GM12864 (cell line): Measurements from ENCODE around the gene SLC23A2.

ENCODE experiments used
- DNase-seq: peaks from one replicate; pipeline ENCODE4 v3.0.0-alpha.2; 2011; ENCODE audit warnings: low read depth
- H3K4me3 ChIP-seq: 2 replicates; pipeline ENCODE4 v1.5.1; 2011; ENCODE audit warnings: mild to moderate bottlenecking, low read depth, low read length, control low read depth
- TF ChIP-seq, protein P1 (sequence below): IDR thresholded peaks from 2 replicates; pipeline ENCODE4 v1.5.1; 2011; ENCODE audit warnings: low read depth, mild to moderate bottlenecking, moderate library complexity, low read length, control low read depth, inconsistent platforms; ENCODE audit errors: missing control alignments

Gene SLC23A2

DNA sequence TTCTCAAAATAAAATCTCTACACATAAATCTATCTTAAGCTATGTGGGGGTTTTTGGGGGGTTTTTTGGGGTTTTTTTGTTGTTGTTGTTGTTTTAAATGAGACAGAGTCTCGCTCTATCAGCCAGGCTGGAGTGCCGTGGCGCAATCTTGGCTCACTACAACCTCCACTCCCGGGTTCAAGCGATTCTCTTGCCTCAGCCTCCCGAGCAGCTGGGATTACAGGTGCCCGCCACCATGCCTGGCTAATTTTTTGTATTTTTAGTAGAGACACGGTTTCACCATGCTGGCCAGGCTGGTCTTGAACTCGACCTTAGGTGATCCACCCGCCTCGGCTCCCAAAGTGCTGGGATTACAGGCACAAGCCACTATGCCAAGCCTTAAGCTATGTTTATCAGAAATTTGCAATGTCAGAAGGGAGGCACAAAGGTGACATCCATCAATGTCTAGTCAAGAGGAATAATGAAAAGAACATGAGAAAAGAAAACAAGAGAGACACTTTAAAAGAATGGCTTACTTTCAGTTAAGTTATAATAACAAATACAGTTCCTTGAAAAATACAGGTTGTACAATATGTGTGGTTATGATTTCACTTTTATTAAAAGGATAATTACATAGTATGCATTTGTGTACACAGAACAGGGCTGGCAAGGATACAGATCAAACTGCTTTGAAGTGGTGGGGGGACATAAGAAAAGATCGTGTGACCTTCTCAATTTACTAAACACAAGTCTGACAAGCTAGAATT, 28.6 kb downstream of the SLC23A2 start:
- H3K4me3 ChIP-seq: peak overlapping the region; percentile 46; the same call in 1 of the 2 replicates
- TF ChIP-seq, protein P1, sequence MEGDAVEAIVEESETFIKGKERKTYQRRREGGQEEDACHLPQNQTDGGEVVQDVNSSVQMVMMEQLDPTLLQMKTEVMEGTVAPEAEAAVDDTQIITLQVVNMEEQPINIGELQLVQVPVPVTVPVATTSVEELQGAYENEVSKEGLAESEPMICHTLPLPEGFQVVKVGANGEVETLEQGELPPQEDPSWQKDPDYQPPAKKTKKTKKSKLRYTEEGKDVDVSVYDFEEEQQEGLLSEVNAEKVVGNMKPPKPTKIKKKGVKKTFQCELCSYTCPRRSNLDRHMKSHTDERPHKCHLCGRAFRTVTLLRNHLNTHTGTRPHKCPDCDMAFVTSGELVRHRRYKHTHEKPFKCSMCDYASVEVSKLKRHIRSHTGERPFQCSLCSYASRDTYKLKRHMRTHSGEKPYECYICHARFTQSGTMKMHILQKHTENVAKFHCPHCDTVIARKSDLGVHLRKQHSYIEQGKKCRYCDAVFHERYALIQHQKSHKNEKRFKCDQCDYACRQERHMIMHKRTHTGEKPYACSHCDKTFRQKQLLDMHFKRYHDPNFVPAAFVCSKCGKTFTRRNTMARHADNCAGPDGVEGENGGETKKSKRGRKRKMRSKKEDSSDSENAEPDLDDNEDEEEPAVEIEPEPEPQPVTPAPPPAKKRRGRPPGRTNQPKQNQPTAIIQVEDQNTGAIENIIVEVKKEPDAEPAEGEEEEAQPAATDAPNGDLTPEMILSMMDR: no peak
- no peak for DNase-seq

DNA sequence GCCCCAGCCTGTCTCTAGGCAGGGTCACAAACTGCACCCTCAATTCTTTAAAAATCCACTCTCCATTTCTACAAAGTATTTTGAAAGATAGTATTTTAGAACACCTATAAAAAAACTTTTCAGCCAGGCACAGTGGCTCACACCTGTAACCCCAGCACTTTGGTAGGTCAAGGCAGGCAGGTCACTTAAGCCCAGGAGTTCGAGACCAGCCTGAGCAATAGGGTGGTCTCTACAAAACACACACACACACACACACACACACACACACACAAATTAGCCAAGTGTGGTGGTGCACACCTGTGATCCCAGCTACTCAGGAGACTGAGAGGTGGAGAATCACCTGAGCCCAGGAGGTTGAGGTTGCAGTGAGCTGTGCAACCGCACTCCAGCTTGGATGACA, 30.2 kb downstream of the SLC23A2 start:
- TF ChIP-seq, protein P1: no peak
- no peak for DNase-seq

DNA sequence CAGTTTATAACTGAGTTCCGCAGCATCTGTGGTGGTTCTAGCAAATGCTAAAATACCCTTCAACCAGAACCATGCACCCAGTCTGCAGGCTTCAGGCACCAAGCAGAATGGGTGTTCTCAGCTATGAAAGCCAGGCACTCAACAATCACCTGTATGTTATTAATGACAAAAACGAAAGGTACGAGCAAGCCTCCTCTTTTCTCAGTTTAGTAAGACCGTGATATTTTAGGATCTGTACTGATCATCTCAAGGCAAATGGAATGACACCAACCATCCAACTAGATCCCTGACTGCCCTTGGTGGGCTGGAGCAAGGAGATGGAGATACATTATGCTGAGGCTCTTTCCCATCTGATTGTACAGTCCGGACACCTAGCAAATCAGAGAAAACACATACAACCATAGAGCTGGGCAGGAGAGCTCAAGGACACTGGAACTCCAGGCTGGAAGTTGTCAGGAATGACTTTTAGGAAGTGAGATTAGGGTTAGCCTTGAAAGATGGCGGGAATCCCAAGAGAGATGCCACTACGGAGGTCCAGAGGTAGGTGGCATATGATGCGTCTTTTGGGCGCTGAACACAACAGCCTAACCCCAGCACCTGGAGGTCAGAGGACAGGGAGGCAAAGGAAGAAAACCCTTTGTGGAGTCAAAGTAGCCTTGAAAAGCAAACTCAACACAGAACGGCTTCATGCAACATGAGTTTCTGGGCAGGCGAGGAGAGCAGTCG, 33.4 kb downstream of the SLC23A2 start:
- no peak for DNase-seq
- H3K4me3 ChIP-seq: no peak overlapping the region
- TF ChIP-seq, protein P1: no peak

More for the DNA sequence above, 30.2 kb downstream of the SLC23A2 start:
- H3K4me3 ChIP-seq: no peak overlapping the region

DNA sequence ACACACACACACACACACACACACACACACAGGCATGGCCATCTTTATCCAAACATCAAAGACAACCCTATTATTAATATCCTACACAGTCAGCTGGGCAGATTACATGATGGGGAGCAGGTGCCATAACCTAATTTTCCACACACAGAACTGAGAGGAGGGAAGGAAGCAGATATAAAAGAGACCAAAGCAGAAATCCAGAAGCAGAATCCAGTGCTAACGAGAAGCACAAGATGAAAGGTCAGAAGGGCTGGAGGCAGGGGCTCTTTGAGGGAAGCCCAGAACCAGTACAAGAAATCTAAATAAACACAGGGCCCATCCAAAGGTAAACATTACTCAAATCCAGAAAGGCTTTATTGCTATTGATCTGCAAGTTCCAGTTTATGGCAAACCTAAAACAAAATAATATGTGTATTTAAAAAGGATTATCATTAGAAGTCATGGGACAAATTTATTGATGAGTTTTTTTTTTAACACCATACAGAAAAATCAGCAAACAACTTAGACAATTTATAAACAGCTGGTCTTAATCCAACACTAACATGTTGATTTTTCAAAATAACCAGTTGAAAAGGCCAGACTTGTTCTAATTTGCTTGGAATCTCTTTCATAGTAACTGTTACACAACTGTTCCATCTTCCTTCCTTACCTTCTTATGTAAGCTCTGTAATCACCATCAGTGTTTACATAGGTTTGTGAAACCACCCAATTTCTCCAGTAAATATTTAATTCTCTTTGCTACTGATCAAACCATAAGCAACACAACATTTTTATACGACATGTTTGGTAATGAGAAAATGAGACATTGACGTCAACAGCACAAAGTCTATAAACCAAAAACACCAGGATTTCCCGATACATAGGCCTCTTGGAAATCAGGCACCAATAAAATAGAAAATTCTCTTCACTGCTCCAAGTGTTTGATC, 34.2 kb downstream of the SLC23A2 start:
- no peak for DNase-seq
- H3K4me3 ChIP-seq: no peak overlapping the region
- TF ChIP-seq, protein P1: no peak

DNA sequence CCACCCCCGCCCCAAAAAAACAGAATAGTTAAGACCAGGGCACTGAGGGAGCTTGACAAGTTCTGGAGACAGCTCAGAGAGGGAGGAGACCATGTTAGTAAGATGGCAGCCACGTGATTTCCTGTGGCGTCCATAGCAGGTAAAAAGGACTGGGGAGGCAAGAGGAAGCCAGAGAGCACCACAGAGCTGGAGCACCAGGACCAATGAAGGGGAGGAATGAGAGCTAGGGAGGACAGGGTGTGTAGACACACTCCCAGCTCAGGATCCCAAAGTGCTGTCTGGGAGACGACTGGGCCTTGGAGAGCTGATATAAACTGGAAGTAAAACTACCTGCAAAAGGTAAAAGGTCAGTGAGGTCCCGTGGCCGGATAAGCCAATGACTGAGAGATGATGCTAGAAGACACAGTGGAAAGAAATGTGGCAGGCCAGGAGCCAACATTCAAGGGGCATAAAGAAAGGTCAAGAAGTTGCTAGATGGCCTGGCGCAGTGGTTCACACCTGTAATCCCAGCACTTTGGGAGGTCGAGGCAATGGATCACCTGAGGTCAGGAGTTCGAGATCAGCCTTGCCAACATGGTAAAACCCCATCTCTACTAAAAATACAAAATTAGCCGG, 39.0 kb downstream of the SLC23A2 start:
- no peak for DNase-seq
- TF ChIP-seq, protein P1: no peak
- no peak overlapping the region for H3K4me3 ChIP-seq

DNA sequence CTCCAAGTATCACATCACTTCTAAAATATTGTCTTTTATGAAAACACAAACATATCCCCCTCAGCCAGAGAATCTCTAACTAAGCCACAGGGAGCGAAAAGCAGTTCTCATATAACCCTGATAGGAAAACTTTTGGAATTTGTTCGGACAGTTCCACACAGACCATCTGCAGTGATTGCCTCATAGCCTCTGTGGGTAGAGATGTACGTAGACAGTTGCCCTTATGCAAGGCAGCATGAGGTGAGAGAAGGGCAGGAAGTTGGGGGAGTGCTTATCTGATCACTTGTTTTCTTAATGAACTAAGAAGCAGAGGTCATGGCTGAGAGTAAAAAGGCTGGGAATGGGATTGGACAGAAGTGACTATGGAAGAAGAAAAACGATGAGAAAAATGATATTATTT, 39.6 kb downstream of the SLC23A2 start:
- no peak for DNase-seq
- no peak overlapping the region for H3K4me3 ChIP-seq
- TF ChIP-seq, protein P1: no peak
